AG20443 (cell line): ENCODE results near the gene ASZ1.

Source experiments
- DNase-seq: peaks from one replicate; pipeline ENCODE4 v3.0.0; 2012; ENCODE audit warnings: low spot score, mixed read lengths

Gene ASZ1

GRCh38 chr7:117401293-117402002, 25.8 kb downstream of the ASZ1 start:
- DNase-seq: peak; percentile 11

DNA sequence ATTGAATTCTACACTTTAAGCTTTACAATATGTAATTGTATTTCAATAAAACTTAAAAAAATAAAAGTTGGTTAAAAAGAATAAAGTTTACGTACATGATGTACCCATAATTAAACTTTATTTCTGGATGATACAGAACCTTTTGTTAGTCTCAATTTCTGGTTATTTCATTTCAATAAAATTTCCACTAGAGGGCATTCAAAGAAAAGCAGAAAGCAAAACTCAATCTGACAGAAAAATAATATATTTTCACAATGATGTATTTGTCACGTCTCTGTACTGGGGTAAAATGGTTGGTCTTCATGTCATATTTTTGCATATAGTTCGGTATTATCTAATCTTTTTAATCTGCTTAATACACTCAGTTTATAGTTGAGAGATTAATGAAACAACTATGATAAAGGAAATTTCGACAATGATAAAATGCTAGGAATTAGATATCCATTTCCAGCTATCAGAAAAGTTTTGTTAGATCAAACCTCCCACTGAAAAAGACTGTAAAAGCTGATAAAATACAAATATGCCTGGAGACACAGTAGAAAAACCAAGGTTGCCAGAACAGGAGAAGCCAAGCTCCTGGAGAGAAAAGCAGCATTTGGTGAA, 27.4 kb downstream of the ASZ1 start:
- peak; percentile 18 for DNase-seq

DNA sequence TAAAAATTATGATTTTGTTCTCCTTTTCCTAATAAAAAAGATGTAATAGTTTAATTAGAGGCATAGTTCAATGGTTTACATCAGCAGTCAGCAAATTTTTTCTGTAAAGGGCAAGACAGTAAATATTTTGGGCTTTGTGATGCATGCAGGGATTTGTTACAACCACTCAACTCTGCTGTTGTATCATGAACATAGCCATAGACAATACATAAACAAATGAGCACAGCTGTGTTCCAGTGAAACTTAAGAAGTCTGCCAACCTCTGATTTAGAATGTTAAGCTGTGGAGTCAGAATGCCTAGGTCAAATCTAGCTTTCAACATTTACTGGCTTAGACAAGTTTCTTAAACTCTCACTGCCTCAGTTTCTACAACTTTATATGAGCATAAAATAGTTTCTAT, 31.6 kb downstream of the ASZ1 start:
- no peak for DNase-seq

- DNase-seq: no peak
These were observed 33.5 kb downstream of the ASZ1 start for GRCh38 chr7:117393781-117394180.

DNA sequence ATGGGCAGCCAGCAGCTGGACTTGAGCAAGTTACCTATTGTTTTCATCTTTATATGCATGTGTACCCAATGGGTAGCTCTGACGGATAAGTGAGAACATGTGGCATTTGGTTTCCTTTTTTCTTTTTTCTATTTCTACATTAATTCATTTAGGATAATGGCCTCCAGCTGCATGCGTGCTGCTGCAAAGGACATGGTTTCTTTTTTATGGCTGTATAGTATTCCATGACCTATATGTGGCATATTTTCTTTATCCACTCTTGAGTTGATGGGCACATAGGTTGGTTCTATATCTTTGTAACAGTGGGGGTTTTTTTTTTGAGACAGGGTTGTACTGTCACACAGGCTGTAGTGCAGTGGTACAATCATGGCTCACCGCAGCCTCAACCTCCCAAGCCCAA, 37.4 kb downstream of the ASZ1 start:
- DNase-seq: no peak

DNA sequence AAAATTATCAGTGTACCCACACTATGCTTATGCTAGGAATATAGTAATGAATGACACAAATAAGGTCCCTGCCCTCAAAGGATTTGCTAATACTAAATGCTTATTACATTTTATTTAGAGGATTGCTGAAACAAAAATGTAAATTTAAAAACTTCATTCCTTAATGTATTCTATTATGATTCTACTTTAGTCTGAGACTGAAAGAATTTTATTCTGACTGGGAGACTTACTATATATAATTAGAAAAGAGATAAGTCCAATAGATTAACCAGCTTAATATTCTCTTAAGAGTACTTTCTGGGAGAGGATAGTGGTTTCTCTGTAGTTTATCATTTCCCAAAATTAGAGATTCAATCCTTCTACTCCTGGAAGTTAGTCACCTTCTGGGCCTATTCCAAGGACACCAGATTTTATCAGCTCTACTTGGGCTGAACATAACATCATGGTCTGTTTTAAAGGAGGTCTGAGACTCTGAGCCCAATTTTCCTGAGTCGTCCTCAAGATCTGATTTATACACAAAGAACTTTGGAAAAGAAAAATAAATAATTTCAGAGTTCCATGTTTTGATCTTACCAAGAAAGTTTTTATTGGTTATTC, 41.1 kb downstream of the ASZ1 start:
- DNase-seq: no peak

GRCh38 chr7:117385363-117386109, 41.8 kb downstream of the ASZ1 start:
- peak; percentile 21 for DNase-seq

DNA sequence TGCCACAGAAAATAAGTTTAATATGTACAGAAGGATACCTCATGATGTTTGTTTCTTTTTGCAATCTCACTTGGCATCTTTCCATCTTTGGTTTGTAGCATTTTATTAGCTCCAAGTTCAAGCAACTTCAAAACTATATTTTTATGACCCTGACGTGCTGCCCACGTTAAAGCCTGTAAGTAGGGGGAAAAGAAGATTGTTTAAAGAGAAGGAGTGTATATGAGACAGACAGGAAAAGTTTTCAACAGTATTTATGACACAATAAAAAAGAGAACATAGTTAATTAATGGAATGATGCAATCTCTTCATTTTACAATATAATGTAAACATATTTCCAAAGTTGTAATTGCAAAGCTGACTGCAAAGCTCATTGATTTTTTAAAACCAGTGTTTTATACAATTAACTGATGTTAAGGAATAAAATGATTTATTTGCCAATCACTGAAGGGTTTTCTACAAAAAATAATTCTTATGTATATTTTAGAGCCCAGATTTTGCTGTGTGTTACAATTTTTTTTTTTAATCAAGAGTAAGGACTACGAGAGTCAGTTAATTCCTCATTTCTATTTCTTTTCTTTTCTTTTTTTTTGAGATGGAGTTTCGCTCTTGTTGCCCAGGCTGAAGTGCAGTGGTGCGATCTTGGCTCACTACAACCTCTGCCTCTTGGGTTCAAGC, 42.5 kb downstream of the ASZ1 start:
- no peak for DNase-seq

- no peak for DNase-seq
These were observed 43.7 kb downstream of the ASZ1 start for GRCh38 chr7:117383483-117384189.

GRCh38 chr7:117383046-117383445, 44.2 kb downstream of the ASZ1 start:
- DNase-seq: no peak

GRCh38 chr7:117381362-117381761, 45.9 kb downstream of the ASZ1 start:
- no peak for DNase-seq

DNA sequence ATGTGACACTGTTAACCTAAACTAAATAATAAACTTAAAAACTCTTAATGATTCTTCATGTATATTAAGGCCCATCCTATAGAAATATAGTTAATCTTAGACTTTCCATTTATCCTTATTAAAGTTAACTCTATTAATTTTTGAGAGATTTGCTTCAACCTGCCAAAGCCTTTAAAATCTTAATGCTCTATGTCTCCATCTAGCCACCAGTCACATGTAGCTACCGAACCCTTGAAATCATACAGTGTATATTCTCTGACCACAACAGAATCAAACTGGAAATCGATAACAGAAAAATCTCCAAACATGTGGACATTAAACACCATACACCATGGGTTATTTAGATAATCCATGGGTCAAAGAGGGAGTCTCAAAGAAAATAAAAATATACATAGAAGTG, 51.9 kb downstream of the ASZ1 start:
- no peak for DNase-seq

GRCh38 chr7:117372073-117372472, 55.2 kb downstream of the ASZ1 start:
- DNase-seq: no peak

DNA sequence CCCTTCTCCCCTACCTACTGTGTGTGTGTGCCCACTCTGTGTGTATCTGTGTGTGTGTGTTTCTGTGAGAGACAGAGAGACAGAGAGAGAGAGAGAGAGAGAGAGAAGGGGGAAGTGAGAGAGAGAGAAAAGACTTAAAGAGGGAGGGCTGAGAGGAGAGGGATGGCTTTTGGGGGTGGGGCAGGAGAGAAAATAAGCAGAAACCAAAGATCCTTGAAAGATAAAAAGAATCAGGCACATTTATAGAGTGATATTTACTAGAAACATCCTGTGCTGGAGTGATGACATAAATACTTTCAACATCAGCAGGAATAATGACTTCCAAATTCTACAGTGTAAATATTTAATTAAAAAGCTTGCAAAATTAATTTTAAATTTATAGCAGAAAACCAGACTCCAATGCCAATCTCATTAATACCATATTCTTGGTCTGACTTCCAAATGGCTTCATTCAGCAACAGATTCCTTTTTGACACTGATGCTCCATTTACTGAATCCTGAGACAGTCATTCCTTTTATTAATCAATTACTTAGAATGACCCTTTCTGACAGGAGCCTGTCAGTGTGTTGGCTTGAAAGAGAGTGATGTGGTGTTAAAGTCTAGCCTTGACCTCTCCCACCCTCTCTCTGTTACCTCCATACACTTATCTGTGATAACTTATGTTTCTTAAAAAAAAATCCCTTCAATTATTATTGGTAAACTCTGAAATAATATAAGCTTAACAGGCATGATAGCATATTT, 62.8 kb downstream of the ASZ1 start:
- no peak for DNase-seq

- DNase-seq: no peak
These were observed 64.9 kb downstream of the ASZ1 start for GRCh38 chr7:117362294-117362888.

DNA sequence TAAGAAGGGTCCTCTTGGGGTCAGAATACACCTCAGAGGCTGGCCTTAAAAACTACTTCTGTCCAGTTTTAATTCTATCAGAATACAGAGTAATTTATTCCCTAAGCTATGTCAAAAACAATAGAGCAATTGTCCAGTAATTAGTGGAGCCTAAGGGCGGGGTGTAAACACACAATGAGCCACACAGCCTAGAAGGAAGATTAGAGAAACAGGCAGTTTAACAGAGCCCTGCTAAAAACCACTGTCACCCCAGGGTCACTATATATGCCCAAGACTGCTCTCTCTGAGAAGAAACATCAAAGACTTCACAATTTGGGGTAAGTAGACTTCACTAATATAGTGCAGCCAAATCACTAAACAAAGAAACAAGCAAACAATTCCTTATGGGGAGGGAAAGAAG, 77.3 kb downstream of the ASZ1 start:
- DNase-seq: no peak

DNA sequence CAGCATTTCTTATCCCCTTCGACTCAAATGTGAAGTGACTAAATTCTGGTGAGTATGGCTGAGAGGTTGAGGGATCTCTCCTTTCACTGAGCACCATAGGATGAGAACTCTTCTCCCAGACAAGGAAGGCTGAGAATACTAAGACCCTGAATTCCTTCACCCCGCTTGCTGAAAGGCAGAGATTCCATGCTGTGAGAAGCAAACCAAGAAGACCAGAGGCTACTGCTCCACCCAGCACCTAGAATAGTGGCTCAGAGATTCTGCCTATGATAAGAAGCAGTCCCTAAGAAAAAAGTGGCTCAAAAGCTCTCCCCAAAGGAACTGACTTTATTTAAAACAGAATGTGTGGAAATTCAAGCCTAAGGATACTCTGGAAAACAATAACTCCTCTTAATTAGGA, 77.7 kb downstream of the ASZ1 start:
- no peak for DNase-seq

DNA sequence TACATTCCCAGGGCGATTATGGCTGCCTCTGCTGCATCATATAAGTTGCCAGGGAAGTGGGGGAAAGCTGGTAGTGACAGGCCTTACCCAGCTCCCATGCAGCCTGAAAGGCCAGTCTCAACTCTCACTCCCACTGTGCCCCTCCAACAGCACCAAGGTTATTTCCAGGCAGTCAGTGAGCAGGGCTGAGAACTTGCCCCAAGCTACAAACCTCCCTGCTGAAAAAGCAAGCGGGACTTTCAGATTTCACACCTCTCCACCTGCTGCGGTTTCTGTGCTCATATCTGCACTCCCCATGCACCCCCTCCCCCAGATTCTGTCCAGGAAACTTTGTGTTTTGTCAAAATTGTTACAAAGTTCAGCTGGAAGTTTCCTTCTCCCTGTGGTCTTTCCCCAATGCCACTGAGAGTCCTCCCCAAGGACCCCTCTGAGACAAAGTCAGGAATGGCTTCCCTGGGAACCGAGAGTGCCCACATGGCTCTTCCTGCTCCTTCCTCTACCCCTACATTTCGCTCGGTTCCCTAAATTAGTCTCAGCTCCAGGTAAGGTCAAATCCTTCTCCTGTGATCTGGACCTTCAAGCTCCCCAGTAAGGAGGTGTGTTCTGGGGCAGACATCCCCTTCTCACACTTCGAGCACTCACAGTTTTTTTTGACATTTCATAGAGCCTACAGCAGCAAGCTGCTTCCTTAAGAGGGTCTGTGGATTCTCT, 79.2 kb downstream of the ASZ1 start:
- no peak for DNase-seq

- no peak for DNase-seq
These were observed 79.8 kb downstream of the ASZ1 start for GRCh38 chr7:117347480-117347879.

DNA sequence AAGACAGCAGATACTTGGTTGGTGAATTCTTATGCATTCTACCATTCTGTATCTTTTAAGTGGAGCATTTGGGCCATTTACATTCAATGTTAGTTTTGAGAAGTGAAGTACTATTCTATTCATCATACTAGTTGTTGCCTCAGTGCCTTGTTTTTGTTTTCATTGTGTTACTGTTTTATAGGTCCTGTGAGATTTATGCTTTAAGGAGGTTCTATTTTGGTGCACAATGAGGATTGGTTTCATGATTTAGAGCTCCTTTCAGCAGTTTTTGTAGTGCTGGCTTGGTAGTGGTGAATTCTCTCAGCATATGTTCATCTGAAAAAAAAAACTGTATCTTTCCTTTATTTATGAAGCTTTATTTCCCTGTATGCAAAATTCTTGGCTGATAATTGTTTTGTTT, 81.1 kb downstream of the ASZ1 start:
- no peak for DNase-seq
